MCF 10A (cell line): ENCODE measurements around the gene ASGR1. TPM values are rescaled to one million over a fixed set of nuclear protein-coding genes. Genes with fewer than 3 reads are reported as not detected.

Source experiments
- BruUV-seq: library from RNA; stranded (reverse); fragments of 400-500 nt; replicated peaks from 2 replicates; lab custom pipeline; 2021; lab: Mats Ljungman, UMichigan
- CTCF ChIA-PET: fragments of 300-600 bp; sonication (Branson Sonifier 250); formaldehyde crosslinking; extraction: SDS; loops from one replicate; lab custom pipeline; 2021; ENCODE audit warnings: antibody characterized with exemption, inconsistent platforms; lab: Yijun Ruan, JAX
- POLR2A ChIA-PET: fragments of 300-600, 350-650 bp; sonication (Branson Sonifier 250); formaldehyde crosslinking; extraction: SDS; loops from one replicate; lab custom pipeline; 2020; ENCODE audit warnings: antibody characterized with exemption, inconsistent platforms; lab: Yijun Ruan, JAX
- DNase-seq: peaks from one replicate; pipeline ENCODE4 v3.0.0-alpha.2; 2018; ENCODE audit not compliant: unreplicated experiment
- H3K27ac Mint-ChIP-seq: one replicate; pipeline ENCODE4 v1.8.0; 2022; ENCODE audit warnings: mild to moderate bottlenecking, low read depth, mixed read lengths; ENCODE audit not compliant: unreplicated experiment
- H3K27me3 Mint-ChIP-seq: one replicate; pipeline ENCODE4 v1.8.0; 2022; ENCODE audit warnings: mixed read lengths; ENCODE audit not compliant: insufficient read depth, unreplicated experiment
- H3K36me3 Mint-ChIP-seq: one replicate; pipeline ENCODE4 v1.8.0; 2022; ENCODE audit warnings: mild to moderate bottlenecking, moderate library complexity, mixed read lengths; ENCODE audit not compliant: insufficient read depth, unreplicated experiment
- H3K4me1 Mint-ChIP-seq: one replicate; pipeline ENCODE4 v1.8.0; 2022; ENCODE audit warnings: mixed read lengths; ENCODE audit not compliant: insufficient read depth, unreplicated experiment
- H3K4me3 Mint-ChIP-seq: one replicate; pipeline ENCODE4 v1.8.0; 2022; ENCODE audit warnings: mild to moderate bottlenecking, moderate library complexity, mixed read lengths; ENCODE audit not compliant: unreplicated experiment
- H3K9me3 Mint-ChIP-seq: one replicate; pipeline ENCODE4 v1.8.0; 2022; ENCODE audit warnings: mixed read lengths; ENCODE audit not compliant: unreplicated experiment
- intact Hi-C: fragments of 100-400 bp; cut with micrococcal nuclease; formaldehyde crosslinking; loops from 2 replicates; pipeline ENCODE4 v1.14.1; 2022
- total RNA-seq: library from RNA; stranded (reverse); gene quantifications from 2 replicates; pipeline ENCODE4 v1.2.3, GENCODE V29; 2022
- TF ChIP-seq, protein P1 (sequence below): fragments of 200-600 bp; IDR thresholded peaks from one replicate; pipeline ENCODE4 v1.8.0; 2022; ENCODE audit warnings: antibody characterized with exemption, mild to moderate bottlenecking; ENCODE audit not compliant: unreplicated experiment

ASGR1 gene
- total RNA-seq, 1 experiment from 2014 or later: 0.37 TPM

DNA sequence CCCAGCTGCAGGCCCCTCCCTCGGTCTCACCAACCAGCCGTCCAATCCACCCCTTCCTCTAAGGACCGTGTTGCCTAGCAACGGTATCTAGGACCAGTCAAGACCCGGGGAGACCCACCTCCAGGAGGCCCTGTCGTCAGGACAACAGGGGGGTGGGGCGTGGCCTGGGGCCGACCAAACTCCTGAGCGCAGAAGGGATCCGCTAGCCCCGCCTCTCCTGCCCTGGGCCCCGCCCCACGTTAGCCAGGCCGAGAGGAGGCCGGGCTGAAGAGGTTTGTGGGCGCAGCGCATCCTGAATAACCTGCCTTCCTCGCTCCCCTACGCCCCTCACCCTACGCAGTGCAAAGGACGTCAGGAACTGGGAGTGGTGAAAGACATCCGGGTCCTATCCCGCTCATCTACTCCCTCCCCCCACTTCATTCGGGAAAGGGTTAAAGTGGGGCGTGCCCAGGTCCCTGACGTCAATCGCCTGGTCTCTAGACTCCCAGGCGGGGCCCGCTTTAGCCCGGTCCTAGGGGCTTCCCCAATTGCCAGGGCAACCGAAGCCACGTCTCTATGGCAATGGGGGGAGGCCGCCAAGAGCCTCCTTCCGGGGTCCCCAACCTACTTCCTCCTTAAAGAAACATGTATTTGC, 25.8 kb upstream of the ASGR1 start:
- intact Hi-C loops: no loop called here
- POLR2A ChIA-PET: no interaction called here
- H3K27me3 Mint-ChIP-seq: peaks cover 18% of the 10 kb centered on the region
- H3K36me3 Mint-ChIP-seq: peaks cover 11% of the 10 kb centered on the region
- BruUV-seq: no TSS peak
- H3K27ac Mint-ChIP-seq: no peak overlapping the region
- no peaks in the 10 kb centered on the region for H3K4me1 Mint-ChIP-seq
- H3K4me3 Mint-ChIP-seq: no peak overlapping the region
- no peaks in the 10 kb centered on the region for H3K9me3 Mint-ChIP-seq
- DNase-seq: no peak
- TF ChIP-seq, protein P1, sequence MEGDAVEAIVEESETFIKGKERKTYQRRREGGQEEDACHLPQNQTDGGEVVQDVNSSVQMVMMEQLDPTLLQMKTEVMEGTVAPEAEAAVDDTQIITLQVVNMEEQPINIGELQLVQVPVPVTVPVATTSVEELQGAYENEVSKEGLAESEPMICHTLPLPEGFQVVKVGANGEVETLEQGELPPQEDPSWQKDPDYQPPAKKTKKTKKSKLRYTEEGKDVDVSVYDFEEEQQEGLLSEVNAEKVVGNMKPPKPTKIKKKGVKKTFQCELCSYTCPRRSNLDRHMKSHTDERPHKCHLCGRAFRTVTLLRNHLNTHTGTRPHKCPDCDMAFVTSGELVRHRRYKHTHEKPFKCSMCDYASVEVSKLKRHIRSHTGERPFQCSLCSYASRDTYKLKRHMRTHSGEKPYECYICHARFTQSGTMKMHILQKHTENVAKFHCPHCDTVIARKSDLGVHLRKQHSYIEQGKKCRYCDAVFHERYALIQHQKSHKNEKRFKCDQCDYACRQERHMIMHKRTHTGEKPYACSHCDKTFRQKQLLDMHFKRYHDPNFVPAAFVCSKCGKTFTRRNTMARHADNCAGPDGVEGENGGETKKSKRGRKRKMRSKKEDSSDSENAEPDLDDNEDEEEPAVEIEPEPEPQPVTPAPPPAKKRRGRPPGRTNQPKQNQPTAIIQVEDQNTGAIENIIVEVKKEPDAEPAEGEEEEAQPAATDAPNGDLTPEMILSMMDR: no peak
- CTCF ChIA-PET: no interaction called here

DNA sequence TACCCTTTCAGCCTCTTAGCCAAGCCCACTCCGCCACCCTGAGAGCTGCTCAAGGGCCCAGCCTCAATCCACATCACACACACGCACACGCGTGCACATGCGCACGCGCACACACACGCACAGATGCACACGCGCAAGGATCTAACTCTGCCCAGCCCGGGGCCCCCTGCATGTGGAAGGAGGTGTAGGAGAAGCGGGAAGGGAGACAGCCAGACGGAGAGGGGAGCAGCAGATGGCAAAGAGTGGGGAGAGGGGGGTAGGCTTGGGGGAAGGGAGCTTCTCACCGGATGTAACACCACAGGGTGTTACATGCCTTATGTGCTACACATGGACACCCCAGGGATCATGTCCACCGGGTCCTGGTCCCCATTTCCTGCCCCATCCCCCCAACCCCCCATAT, 25.2 kb upstream of the ASGR1 start:
- BruUV-seq: no TSS peak
- DNase-seq: no peak
- intact Hi-C loops: no loop called here
- Mint-ChIP-seq H3K9me3 (no peaks in the 10 kb centered on the region), H3K36me3 (peaks cover 6% of the 10 kb centered on the region), H3K27ac (no peak overlapping the region), H3K4me1 (no peaks in the 10 kb centered on the region), H3K4me3 (no peak overlapping the region), H3K27me3 (peaks cover 18% of the 10 kb centered on the region)
- TF ChIP-seq, protein P1: no peak
- POLR2A ChIA-PET: no interaction called here
- CTCF ChIA-PET: no interaction called here

- TF ChIP-seq, protein P1: no peak
- ChIA-PET CTCF (interaction anchor here (0.6 to 1.1 kb wide), 2 partner anchors 26 to 150 kb away, joined by 3 read pairs; no protein-coding TSS in a partner anchor), POLR2A (interaction anchor here (0.6 kb wide), 1 partner anchor 435 kb away, joined by 3 read pairs; no protein-coding TSS in a partner anchor)
- no peaks in the 10 kb centered on the region for H3K9me3 Mint-ChIP-seq
- intact Hi-C loops: no loop called here
- peaks cover 6% of the 10 kb centered on the region for H3K36me3 Mint-ChIP-seq
- no TSS peak for BruUV-seq
- no peak for DNase-seq
- no peak overlapping the region for H3K27ac Mint-ChIP-seq
- H3K4me1 Mint-ChIP-seq: no peaks in the 10 kb centered on the region
- peaks cover 18% of the 10 kb centered on the region for H3K27me3 Mint-ChIP-seq
- no peak overlapping the region for H3K4me3 Mint-ChIP-seq
Observed at GRCh38 chr17:7203391-7203790, 24.2 kb upstream of the ASGR1 start.

- no peak overlapping the region for H3K4me3 Mint-ChIP-seq
- H3K36me3 Mint-ChIP-seq: peaks cover 18% of the 10 kb centered on the region
- ChIA-PET CTCF (interaction anchor here (1.9 kb wide), 1 partner anchor 20 kb away, joined by 8 read pairs; no protein-coding TSS in a partner anchor), POLR2A (no interaction called here)
- TF ChIP-seq, protein P1: no peak
- no peak for DNase-seq
- no peaks in the 10 kb centered on the region for H3K4me1 Mint-ChIP-seq
- H3K27ac Mint-ChIP-seq: no peak overlapping the region
- BruUV-seq: no TSS peak
- no peaks in the 10 kb centered on the region for H3K27me3 Mint-ChIP-seq
- intact Hi-C loops: no loop called here
- H3K9me3 Mint-ChIP-seq: no peaks in the 10 kb centered on the region
Observed at GRCh38 chr17:7196651-7197401, 17.7 kb upstream of the ASGR1 start.
